PFSK-1 (cell line): ENCODE data around the gene USP46.

Experiments used
- FOXP2 ChIP-seq: optimal IDR thresholded peaks from 2 replicates; pipeline ENCODE3; 2011; ENCODE audit warnings: borderline replicate concordance, control low read depth, inconsistent platforms; ENCODE audit not compliant: insufficient read depth; ENCODE audit errors: extremely low read length, extremely low read depth
- POLR2AphosphoS5 ChIP-seq: IDR thresholded peaks from 2 replicates; pipeline ENCODE4 v1.6.1; 2012; ENCODE audit warnings: low read depth, mild to moderate bottlenecking, control low read depth, low read length, moderate library complexity
- SIN3A ChIP-seq: IDR thresholded peaks from 2 replicates; pipeline ENCODE4 v1.6.1; 2012; ENCODE audit warnings: mild to moderate bottlenecking, low read length, moderate library complexity, borderline replicate concordance; ENCODE audit not compliant: insufficient read depth
- TAF1 ChIP-seq: IDR thresholded peaks from 2 replicates; pipeline ENCODE4 v1.6.1; 2012; ENCODE audit warnings: low read length, control low read depth, borderline replicate concordance; ENCODE audit not compliant: insufficient read depth
- TF ChIP-seq, protein P1 (sequence below), 2 experiments: IDR thresholded peaks; 2 replicates each; pipeline versions ENCODE4 v1.6.1 to v1.8.0; 2011 to 2012; ENCODE audit warnings: low read depth in 2 of 2, low read length in 2 of 2, control low read depth in 1 of 2, inconsistent platforms in 1 of 2, mild to moderate bottlenecking in 1 of 2, moderate library complexity in 1 of 2; ENCODE audit not compliant: insufficient read depth in 1 of 2

Gene USP46

DNA sequence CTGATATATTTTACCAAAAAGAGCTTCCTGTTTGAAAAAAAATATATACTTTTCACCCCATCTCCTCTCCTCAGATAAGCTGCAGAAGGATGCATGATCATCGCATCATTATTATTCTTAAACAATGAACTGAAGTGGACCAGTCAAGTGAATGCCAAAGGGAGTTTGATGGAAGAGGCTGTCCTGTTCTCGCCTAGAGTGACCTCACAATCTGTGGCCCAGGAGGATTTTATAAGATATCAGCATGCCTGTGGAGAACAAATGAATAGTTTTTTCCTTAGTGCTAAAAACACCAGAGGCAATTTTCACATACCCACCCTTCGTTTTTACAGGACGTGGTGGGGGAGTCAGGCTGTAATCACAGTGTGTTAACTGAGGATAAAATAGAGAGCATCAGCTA is 112.7 kb downstream of the USP46 start:
- TF ChIP-seq FOXP2 (no peak), SIN3A (no peak), POLR2AphosphoS5 (no peak), TAF1 (no peak)
- TF ChIP-seq, protein P1, sequence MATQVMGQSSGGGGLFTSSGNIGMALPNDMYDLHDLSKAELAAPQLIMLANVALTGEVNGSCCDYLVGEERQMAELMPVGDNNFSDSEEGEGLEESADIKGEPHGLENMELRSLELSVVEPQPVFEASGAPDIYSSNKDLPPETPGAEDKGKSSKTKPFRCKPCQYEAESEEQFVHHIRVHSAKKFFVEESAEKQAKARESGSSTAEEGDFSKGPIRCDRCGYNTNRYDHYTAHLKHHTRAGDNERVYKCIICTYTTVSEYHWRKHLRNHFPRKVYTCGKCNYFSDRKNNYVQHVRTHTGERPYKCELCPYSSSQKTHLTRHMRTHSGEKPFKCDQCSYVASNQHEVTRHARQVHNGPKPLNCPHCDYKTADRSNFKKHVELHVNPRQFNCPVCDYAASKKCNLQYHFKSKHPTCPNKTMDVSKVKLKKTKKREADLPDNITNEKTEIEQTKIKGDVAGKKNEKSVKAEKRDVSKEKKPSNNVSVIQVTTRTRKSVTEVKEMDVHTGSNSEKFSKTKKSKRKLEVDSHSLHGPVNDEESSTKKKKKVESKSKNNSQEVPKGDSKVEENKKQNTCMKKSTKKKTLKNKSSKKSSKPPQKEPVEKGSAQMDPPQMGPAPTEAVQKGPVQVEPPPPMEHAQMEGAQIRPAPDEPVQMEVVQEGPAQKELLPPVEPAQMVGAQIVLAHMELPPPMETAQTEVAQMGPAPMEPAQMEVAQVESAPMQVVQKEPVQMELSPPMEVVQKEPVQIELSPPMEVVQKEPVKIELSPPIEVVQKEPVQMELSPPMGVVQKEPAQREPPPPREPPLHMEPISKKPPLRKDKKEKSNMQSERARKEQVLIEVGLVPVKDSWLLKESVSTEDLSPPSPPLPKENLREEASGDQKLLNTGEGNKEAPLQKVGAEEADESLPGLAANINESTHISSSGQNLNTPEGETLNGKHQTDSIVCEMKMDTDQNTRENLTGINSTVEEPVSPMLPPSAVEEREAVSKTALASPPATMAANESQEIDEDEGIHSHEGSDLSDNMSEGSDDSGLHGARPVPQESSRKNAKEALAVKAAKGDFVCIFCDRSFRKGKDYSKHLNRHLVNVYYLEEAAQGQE (IDR thresholded peaks at IDR 0.05; ENCODE audit: insufficient read depth in 1 of 2, low read depth in 2 of 2, low read length in 2 of 2): no peak

DNA sequence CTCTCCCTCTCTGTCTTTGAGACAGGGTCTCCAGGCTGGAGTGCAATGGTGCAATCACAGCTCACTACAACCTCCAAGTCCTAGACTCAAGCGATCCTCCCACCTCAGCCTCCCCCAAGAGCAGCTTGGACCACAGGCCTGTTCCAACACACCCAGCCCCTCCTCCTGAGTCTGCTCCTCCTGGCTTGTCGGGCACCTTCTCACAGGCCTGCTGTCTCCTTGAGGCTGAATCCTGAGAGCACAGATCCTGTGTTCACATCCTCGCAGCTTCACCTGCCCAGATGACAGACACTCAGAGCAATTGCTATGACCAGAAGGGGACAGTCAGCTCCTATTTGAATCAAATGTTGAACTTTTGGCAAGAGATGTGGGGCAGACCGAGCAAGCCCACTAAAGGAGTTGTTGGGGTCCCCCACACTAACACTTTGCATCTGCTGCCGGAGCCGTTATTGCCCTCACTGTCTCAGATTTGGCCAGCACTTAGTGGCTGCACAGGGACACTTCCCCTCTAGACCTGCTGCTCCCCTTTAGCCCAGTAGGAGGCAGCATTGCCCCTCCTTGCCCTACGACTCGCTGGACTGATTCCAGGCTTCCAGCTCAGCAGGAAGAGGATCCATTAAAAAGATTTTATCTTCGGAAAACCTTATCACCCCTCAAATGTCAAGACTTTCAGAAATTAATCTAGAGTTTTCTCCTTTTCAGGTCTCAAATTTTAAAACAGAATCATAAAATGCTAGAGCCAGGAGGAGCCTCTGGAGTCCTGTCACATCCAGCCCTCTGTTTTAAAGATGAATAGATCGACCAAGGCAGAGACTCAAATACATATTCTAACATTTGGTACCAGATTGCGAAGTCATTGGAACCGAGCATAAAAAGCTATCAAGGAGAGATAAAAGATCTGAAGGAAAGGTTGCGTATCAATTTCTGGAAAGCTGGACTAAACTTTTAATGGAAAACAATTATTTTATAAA is 113.7 kb downstream of the USP46 start:
- no peak for TF ChIP-seq SIN3A
- no peak for TF ChIP-seq TAF1
